Tibial nerve (tissue), 4 donors: Measurements from ENCODE around the gene TFEB.

Source experiments
- EP300 ChIP-seq, 2 donors: sonication (generic); formaldehyde crosslinking; IDR thresholded peaks; one replicate each; pipeline ENCODE4 v1.6.1; 2017; ENCODE audit warnings: antibody characterized with exemption in 2 of 2, mild to moderate bottlenecking in 1 of 2
- POLR2A ChIP-seq, 2 donors: fragments of 450-650 bp; IDR thresholded peaks; one replicate each; pipeline ENCODE4 v1.6.1; 2017; ENCODE audit warnings: antibody characterized with exemption in 2 of 2, mild to moderate bottlenecking in 2 of 2, moderate library complexity in 2 of 2
- TF ChIP-seq, protein P1 (sequence below), 5 experiments: fragments of 200-600 bp in 3 of 5; fragments of 450-650 bp in 2 of 5; sonication (generic) in 3 of 5; IDR thresholded peaks; one replicate each; pipeline ENCODE4 v1.5.1; 2016 to 2019; ENCODE audit warnings: antibody characterized with exemption in 5 of 5, mild to moderate bottlenecking in 3 of 5, moderate library complexity in 2 of 5

DNA sequence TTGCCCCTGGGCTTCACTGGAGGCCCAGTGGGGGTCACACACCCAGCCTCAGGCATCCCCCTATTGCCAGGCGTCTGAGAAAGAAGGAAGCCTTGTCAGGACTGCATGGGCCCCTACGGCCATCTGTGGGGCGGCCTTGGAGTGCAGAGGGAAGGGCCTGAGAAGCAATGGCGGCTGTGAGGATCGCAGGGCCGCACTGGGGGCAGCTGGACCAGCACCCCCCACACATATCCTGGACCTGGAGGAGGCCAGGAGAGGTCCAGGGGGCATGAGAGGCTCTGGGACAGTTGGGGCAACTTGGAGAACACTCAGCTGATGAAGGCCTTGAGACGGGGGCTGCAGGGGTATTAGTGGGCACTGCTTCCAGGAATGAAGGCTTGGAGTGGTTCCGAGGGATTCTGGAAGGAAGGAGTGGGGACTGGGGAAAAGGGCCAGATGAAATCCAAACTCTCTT lies 80.7 kb downstream of the TFEB start:
- TF ChIP-seq POLR2A (IDR thresholded peaks at IDR 0.05), result no peak
- TF ChIP-seq, protein P1, sequence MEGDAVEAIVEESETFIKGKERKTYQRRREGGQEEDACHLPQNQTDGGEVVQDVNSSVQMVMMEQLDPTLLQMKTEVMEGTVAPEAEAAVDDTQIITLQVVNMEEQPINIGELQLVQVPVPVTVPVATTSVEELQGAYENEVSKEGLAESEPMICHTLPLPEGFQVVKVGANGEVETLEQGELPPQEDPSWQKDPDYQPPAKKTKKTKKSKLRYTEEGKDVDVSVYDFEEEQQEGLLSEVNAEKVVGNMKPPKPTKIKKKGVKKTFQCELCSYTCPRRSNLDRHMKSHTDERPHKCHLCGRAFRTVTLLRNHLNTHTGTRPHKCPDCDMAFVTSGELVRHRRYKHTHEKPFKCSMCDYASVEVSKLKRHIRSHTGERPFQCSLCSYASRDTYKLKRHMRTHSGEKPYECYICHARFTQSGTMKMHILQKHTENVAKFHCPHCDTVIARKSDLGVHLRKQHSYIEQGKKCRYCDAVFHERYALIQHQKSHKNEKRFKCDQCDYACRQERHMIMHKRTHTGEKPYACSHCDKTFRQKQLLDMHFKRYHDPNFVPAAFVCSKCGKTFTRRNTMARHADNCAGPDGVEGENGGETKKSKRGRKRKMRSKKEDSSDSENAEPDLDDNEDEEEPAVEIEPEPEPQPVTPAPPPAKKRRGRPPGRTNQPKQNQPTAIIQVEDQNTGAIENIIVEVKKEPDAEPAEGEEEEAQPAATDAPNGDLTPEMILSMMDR (IDR thresholded peaks at IDR 0.05), result no peak
- no peak for TF ChIP-seq EP300 (IDR thresholded peaks at IDR 0.05)
